Progenitor cell of endocrine pancreas (in vitro differentiated cells): Measurements from ENCODE around the gene TMA7B. TPM values are rescaled to one million over a fixed set of nuclear protein-coding genes. Genes with fewer than 3 reads are reported as not detected.
A peak's percentile ranks its signal among the peaks of the same experiment; 100 is the strongest.

Experiments
- DNase-seq: peaks from one replicate; pipeline ENCODE4 v3.0.0; 2021; ENCODE audit warnings: low spot score; ENCODE audit not compliant: unreplicated experiment
- H3K27ac Mint-ChIP-seq: 2 replicates; pipeline ENCODE4 v1.8.0; 2021; ENCODE audit warnings: mild to moderate bottlenecking, moderate library complexity, mixed read lengths
- H3K27me3 Mint-ChIP-seq: 2 replicates; pipeline ENCODE4 v1.8.0; 2021; ENCODE audit warnings: mixed read lengths
- H3K36me3 Mint-ChIP-seq: 2 replicates; pipeline ENCODE4 v1.8.0; 2022; ENCODE audit warnings: mixed read lengths; ENCODE audit not compliant: insufficient read depth
- H3K4me1 Mint-ChIP-seq: 2 replicates; pipeline ENCODE4 v1.8.0; 2021; ENCODE audit warnings: low read depth, mixed read lengths
- H3K4me3 Mint-ChIP-seq: 2 replicates; pipeline ENCODE4 v1.8.0; 2021; ENCODE audit warnings: low read depth, mild to moderate bottlenecking, moderate library complexity, mixed read lengths
- H3K9me3 Mint-ChIP-seq: 2 replicates; pipeline ENCODE4 v1.8.0; 2021; ENCODE audit warnings: low read depth, mixed read lengths
- total RNA-seq: library from RNA; stranded (reverse); gene quantifications from 2 replicates; pipeline ENCODE4 v1.2.1, GENCODE V29; 2021
- TF ChIP-seq, protein P1 (sequence below): fragments of 200-600 bp; sonication (generic); IDR thresholded peaks from one replicate; pipeline ENCODE4 v1.5.0; 2021; ENCODE audit warnings: antibody characterized with exemption, mild to moderate bottlenecking; ENCODE audit not compliant: unreplicated experiment

TMA7B gene
- total RNA-seq, 1 donor from 2014 or later: not detected

DNA sequence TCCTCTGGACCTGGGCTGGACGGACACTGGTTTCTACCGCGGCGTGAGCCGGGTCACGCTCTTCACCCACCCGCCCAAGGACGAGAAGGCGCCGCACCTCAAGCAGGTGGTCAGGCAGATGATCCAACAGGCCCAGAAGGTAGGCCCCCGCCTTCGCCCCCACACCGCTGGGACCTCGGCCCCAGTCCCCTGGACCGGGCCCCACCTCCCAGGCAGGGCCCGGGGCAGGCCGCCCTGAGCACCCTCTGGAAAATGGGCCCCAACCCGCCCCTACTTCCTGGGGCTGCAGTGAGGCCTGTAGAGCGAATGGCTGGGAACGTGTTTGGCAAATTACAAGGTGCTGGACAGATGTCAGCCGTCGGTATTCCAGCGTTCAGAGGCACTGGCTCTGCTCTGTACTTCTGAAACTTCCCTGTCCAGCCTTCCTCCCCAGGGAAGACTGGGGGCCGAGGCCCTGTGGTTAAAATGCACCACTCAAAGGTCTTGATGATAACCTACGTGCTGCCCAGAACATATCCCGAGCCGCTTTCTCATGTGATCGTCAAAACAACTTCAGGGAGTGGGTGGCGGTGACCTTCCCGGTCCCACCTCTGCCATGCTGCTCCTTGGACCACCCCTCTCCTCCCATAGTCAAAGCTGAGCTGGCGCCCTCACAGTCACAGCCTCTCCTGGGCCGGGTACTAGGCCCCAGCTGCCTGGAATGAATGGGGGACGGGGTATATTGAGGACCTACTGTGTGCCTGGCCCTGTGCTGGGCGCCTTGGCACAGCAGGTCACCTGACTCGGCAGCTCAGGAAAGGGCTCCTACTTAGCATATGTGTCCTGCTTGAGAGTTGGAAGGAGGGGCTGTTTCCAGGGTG is 35.4 kb downstream of the TMA7B start:
- H3K36me3 Mint-ChIP-seq: no peaks in the 10 kb centered on the region
- DNase-seq: no peak
- H3K9me3 Mint-ChIP-seq: no peaks in the 10 kb centered on the region
- H3K27me3 Mint-ChIP-seq: peaks cover 17% of the 10 kb centered on the region
- peaks cover 59% of the 10 kb centered on the region for H3K4me1 Mint-ChIP-seq
- H3K4me3 Mint-ChIP-seq: peak overlapping the region; percentile 72
- H3K27ac Mint-ChIP-seq: peak overlapping the region; percentile 67
- TF ChIP-seq, protein P1, sequence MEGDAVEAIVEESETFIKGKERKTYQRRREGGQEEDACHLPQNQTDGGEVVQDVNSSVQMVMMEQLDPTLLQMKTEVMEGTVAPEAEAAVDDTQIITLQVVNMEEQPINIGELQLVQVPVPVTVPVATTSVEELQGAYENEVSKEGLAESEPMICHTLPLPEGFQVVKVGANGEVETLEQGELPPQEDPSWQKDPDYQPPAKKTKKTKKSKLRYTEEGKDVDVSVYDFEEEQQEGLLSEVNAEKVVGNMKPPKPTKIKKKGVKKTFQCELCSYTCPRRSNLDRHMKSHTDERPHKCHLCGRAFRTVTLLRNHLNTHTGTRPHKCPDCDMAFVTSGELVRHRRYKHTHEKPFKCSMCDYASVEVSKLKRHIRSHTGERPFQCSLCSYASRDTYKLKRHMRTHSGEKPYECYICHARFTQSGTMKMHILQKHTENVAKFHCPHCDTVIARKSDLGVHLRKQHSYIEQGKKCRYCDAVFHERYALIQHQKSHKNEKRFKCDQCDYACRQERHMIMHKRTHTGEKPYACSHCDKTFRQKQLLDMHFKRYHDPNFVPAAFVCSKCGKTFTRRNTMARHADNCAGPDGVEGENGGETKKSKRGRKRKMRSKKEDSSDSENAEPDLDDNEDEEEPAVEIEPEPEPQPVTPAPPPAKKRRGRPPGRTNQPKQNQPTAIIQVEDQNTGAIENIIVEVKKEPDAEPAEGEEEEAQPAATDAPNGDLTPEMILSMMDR: no peak

DNA sequence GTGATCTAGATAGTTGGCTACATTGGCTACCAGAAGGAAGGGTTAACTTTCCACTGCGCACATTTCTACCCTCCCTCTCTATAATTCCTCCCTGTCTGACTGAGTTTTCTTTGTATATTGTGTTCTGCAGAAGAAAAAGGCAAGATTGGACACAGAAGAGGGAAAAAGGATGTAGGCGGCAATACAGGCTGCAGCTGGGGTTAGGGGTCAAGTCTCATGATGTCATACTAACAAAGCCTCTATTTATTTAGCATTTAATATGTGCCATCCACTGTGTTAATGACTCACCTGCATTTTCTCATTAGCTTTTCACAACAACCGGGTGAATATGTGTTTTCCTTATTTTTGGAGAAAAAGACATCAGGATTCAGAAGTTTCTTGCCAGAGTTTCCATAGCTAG is 36.5 kb downstream of the TMA7B start:
- H3K27ac Mint-ChIP-seq: peak overlapping the region; percentile 53
- H3K4me1 Mint-ChIP-seq: peaks cover 60% of the 10 kb centered on the region
- no peaks in the 10 kb centered on the region for H3K36me3 Mint-ChIP-seq
- H3K4me3 Mint-ChIP-seq: peak overlapping the region; percentile 72
- no peaks in the 10 kb centered on the region for H3K9me3 Mint-ChIP-seq
- TF ChIP-seq, protein P1: no peak
- DNase-seq: no peak
- peaks cover 17% of the 10 kb centered on the region for H3K27me3 Mint-ChIP-seq

DNA sequence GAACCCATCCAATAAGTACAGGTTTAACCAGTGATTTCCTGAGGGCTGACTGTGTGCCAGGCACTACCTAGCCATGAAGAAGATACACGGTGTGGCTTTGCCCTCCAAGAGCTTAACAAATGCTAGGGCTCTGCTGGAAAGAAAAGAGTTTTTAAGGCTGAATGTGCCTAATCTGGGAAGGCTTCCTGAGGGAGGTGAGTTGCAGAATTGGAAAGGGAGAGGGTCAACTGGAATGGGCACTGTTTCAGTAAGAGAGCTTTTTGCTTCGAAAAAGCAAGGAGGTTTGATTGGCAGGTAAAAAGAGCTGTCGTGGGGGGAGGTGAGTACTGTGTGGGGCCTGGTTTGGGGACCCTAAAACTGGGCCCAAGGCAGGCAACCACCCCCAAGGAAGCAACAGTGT is 37.2 kb downstream of the TMA7B start:
- no peak for DNase-seq
- TF ChIP-seq, protein P1: no peak
- no peak overlapping the region for H3K4me3 Mint-ChIP-seq
- no peaks in the 10 kb centered on the region for H3K9me3 Mint-ChIP-seq
- H3K36me3 Mint-ChIP-seq: no peaks in the 10 kb centered on the region
- peaks cover 64% of the 10 kb centered on the region for H3K4me1 Mint-ChIP-seq
- peaks cover 12% of the 10 kb centered on the region for H3K27me3 Mint-ChIP-seq
- H3K27ac Mint-ChIP-seq: peak overlapping the region; percentile 58

DNA sequence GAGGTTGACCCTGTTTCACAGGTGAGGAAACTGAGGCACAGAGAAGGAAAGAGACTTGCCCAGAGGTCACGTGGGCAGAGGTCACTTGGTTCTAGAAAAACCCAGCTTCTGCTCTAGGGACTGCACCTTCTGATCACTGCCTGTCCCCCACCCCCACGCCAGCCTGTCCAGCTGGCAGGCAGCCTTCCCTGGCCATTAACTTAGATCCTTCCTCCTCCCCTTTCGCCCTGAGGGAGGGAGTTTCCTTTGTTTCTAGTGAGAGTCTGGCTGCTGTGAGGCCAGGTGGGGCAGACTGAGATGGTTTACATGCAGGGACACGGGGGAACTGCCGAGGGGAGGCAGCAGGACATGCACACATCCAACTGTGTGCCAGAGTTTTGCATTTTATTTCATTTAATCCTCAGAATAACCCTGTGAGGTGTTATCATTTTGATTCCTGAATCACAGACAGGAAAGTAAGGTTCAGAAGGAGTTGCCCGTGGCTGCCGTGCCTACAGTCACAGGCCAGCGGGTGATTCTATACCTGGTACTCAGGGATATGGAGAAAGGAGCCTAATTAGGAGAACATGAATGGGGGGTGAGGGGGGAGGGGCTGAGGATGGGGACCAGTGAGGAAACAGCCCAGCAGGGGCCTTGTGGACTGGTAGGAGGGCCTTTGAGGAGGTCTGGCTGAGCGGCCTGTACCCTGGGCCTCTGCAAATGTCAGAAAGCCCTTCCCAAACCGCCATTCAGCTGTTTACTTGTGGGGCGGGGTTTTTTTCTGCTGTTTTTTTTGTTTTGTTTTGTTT is 37.9 kb downstream of the TMA7B start:
- Mint-ChIP-seq H3K9me3 (no peaks in the 10 kb centered on the region), H3K27ac (peak overlapping the region; percentile 97), H3K4me3 (peak overlapping the region; percentile 54), H3K36me3 (no peaks in the 10 kb centered on the region), H3K4me1 (peaks cover 68% of the 10 kb centered on the region), H3K27me3 (peaks cover 7% of the 10 kb centered on the region)
- no peak for DNase-seq
- TF ChIP-seq, protein P1: no peak

GRCh38 chr22:39999144-39999757 is 39.1 kb downstream of the TMA7B start:
- H3K36me3 Mint-ChIP-seq: peaks cover 2% of the 10 kb centered on the region
- peaks cover 62% of the 10 kb centered on the region for H3K4me1 Mint-ChIP-seq
- TF ChIP-seq, protein P1: no peak
- H3K27me3 Mint-ChIP-seq: no peaks in the 10 kb centered on the region
- no peak overlapping the region for H3K4me3 Mint-ChIP-seq
- no peaks in the 10 kb centered on the region for H3K9me3 Mint-ChIP-seq
- H3K27ac Mint-ChIP-seq: no peak overlapping the region
- no peak for DNase-seq
